AML-193 (cell line): ENCODE data around the gene PAQR6.
"Not testable (repeated sequence)": the region's sequence is repeated elsewhere in the genome, so short reads cannot be mapped to it uniquely, and the experiment has no call there.

ENCODE experiments used
- DNase-seq, 2 experiments: peaks; one replicate each; lab custom pipeline; 2025; lab: John Stamatoyannopoulos, UW

PAQR6 gene

DNA sequence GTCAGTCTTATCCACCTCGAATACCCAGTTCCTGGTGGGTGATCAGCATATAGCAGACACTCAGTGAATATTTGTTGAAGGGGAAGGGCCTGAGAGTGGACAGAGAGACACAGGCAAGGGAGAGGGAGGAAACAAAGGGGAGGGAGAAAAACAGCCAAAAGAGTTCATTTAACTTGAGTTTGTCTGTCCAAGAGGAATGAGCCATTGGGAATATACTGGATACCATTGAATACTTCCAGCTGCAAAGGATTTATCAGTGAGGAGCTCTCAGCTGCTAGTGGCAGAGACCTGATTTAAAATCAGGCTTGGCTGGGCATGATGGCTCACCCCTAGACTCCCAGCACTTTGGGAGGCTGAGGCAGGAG lies 17.4 kb downstream of the PAQR6 start:
- DNase-seq: no peak

DNA sequence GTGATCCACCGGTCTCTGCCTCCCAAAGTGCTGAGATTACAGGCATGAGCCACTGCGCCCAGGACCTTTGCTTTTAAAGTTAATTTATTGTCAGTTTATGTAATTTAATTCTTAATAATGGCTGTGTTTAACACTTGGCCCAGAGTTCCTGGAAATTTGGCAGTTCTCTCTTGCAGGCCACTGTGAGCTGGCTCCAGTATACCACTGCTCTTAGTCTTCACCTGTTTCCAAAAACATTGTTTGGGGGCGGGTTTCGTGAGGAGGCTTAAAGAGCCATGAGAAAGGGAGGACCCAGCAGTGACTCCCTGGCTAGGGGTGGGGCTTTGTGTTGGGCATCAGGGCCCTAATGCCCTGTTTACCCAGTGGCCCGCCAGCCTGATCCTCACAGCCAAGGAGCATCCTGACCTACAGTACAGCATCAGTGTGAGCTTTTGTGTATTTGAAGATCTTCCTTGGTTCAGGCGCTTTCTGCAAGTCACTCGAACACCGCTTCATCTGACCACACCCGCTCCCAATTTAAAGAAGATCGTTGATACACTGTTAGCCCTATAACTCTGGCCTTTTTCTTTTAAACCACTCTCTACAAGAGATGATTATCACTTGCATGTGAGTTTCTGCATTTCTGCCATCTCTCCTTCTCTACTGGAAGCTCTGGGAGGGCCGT lies 17.9 kb downstream of the PAQR6 start:
- DNase-seq: no peak

DNA sequence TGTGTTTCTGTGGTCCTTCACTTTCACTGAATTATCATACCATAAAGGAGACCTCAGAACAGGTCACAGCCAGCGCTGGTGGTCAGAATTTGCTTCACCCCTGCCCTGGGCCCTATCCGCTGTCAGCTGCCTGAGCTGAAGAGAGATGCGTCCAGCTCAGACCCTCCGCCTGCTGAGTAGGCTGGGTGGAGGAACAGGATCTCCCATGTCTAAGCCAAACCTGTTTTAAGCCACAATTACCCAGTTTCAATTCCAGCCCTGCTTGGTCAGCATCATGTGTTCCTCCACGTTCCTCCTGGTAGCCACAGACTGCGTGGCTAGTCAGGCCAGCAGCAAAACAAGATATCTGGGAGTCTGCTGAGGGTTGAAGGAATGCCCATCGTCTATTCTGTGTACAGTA lies 19.4 kb downstream of the PAQR6 start:
- no peak for DNase-seq

DNA sequence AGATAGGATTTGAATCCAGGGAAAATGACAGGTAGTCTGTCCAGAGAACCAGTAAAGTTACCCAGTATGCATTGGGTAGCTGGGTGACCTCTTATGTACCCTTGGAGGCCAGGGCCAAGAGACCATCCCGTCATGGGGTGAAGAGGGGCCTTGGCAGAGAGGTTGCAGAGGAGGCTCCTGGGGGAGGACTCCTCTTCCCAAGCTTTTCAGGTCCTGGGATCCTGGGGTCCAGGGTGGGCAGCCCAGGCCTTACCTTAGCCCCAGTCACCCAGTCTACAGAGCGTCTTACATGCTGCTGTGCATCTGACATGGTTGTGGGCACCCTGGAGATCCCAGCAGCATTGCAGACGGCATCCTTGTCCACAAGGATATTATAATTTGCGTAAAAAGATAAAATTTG lies 21.1 kb downstream of the PAQR6 start:
- DNase-seq: no peak

DNA sequence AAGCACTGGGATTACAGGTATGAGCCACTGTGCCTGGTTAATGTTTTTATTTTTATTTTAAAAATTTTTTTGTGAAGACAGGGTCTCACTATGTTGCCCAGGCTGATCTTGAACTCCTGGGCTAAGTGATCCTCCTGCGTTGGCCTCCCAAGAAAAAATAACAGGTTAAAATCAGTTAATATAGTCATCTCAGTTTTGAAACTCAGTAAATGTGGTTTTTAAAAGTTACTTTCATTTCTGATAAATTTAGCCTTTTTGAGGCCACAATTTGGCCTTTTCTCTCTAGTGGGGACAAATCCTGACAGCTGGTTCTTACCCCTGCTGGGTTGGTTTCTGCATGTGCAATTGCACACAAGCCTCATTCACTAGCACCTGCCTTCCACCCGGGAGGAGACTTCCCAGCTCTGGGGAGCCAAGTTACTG lies 21.7 kb downstream of the PAQR6 start:
- DNase-seq: no peak

DNA sequence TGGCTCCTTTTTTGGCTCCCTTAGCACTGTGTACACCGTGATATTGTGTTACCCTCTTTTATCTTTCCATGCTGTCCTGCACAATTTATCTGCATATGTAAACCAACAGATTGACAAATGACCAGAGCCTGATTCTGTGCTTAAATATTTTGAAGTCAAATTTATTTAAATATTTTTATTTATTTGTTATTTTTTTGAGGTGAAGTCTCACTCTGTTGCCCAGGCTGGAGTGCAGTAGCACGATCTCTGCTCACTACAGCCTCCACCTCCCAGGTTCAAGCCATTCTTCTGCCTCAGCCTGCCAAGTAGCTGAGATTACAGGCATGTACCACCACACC lies 22.2 kb downstream of the PAQR6 start:
- DNase-seq: no peak

DNA sequence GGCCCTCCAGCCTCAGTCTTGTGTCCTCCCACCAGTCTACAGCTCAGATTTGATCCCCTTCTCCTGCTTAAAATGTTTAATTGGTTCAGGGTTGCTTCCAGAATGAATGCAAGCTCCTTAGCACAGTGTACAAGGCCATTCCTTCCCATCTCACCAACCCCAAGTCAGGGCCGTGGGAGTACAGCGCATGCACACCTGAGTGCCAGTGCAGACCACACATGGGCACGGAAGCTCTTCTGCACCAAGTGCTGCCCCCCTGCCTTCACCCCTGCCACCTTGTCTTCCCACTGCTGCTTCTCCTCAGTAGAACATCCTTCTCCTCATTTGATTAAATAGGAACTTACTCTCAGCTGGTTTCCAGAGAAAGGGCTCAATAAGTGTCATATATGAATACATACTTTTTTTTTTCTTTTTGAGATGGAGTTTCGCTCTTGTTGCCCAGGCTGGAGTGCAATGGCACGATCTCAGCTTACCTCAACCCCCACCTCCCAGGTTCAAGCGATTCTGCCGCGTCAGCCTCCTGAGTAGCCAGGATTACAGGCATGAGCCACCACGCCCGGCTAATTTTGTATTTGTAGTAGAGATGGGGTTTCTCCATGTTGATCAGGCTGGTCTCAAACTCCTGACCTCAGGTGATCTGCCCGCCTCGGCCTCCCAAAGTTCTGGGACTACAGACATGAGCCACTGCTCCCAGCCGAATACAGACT lies 25.7 kb downstream of the PAQR6 start:
- DNase-seq: no peak

DNA sequence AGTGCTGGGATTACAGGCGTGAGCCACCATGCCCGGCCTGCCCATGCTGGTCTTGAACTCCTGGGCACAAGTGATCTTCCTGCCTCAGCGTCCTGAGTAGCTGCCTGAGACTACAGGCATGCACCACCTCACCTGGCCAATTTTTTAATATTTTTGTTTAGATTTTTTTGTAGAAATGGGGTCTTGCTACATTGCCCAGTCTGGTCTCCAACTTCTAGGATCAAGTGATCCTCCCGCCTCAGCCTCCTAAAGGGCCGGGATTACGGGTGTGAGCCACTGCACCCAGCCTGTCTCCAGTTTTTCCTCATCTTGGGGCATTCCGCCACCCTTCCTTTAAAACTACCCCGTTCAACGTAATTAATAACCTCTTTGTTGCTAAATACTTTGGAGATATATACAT lies 27.6 kb downstream of the PAQR6 start:
- no peak for DNase-seq

DNA sequence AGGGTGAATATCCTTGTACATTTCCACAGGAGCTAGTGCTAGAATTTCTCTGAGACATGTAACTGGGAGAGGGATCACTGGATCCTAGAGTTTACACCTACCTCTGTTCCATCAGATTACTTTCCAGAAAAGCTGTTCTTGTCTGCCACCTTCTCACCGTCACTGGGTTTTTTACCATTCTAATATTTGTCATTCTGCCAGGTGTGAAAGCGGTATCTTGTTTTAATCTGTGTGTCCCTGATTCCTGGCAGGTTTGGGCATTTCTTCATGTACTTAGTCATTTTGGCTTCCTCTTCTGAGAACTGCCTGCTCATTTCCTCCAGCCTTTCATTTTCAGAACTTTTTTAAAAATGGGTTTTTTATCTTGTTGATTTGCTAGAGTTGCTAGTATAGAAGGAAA lies 30.0 kb downstream of the PAQR6 start:
- peak; percentile 51 to 61 for DNase-seq

DNA sequence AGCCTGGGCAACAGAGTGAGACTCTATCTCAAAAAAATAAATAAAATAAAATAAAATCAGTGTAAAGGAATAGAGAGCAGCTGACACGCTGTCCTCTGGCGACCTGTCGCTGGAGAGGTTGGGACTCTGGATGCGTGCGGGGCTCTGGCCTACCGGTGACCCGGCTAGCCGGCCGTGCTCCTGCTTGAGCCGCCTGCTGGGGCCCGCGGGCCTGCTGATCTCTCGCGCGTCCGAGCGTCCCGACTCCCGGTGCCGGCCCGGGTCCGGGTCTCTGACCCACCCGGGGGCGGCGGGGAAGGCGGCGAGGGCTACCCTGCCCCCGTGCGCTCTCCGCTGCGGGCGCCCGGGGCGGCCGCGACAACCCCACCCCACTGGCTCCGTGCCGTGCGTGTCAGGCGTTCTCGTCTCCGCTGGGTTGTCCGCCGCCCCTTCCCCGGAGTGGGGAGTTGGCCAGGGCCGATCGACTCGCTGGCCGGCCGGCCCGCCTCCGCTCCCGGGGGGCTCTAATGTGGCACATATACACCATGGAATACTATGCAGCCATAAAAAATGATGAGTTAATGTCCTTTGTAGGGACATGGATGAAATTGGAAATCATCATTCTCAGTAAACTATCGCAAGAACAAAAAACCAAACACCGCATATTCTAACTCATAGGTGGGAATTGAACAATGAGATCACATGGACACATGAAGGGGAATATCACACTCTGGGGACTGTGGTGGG lies 31.3 kb downstream of the PAQR6 start:
- DNase-seq: not testable (repeated sequence)

DNA sequence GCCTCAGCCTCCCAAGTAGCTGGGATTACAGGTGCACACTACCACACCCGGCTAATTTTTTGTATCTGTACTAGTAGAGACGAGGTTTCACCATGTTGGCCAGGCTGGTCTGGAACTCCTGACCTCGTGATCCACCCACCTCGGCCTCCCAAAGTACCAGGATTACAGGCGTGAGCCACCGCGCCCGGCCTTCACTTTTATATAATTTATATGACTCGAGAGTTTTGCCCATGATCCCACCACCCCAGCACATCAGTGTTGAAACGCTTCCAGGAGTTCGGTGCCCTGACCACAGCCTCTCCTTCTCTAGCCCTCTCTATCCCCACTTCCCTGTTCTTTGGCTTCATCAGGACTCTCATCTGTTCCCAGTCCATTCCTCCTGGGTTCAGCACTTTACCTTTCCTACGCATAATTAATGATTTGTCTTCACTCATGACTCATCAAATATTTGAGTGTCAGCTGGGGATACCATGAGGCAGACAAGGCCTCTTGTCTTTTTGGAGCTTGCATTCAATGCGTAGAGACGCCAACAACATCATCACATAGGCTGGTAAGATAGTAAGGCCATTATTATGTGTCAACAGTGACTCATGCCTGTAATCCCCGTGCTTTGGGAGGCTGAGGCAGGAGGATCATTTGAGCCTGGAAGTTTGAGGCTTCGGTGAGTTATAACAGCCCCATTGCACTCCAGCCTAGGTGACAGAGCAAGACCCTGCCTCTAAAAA lies 33.7 kb downstream of the PAQR6 start:
- DNase-seq: no peak

DNA sequence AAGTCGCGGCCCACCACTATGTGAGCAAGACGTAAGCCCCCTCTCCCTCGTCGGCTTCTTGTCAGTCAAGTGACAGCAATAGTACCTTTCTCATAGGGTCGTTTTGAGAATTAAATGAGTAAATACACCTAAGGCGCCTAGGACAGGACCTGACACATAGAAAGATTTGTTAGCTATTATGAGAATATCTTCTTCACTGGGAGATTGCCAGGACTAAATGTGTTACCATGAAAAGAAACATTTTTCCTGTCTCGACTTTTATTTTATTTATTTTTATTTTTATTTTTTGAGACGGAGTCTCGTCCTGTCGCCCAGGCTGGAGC lies 34.3 kb downstream of the PAQR6 start:
- no peak for DNase-seq

DNA sequence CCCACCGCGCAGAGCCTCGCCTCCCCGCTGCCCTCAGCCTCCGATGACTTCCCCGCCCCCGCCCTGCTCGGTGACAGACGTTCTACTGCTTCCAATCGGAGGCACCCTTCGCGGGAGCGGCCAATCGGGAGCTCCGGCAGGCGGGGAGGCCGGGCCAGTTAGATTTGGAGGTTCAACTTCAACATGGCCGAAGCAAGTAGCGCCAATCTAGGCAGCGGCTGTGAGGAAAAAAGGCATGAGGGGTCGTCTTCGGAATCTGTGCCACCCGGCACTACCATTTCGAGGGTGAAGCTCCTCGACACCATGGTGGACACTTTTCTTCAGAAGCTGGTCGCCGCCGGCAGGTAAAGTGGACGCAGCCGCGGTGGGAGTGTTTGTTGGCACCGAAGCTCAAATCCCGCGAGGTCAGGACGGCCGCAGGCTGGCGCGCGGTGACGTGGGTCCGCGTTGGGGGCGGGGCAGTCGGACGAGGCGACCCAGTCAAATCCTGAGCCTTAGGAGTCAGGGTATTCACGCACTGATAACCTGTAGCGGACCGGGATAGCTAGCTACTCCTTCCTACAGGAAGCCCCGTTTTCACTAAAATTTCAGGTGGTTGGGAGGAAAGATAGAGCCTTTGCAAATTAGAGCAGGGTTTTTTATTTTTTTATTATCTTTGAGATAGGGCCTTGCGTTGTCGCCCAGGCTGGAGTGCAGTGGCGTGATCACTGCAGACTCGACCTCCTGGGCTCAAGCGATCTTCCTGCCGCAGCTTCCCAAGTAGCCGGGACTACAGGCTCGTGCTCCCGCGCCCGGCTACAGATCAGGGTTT lies 34.8 kb downstream of the PAQR6 start, which contains the start of gene PMF1:
PMF1 (plus strand) TSS at position 175 of the 811 bp plus-strand sequence; CDS start at position 184, 9 bp downstream.
- peak; percentile 85 to 92 for DNase-seq

DNA sequence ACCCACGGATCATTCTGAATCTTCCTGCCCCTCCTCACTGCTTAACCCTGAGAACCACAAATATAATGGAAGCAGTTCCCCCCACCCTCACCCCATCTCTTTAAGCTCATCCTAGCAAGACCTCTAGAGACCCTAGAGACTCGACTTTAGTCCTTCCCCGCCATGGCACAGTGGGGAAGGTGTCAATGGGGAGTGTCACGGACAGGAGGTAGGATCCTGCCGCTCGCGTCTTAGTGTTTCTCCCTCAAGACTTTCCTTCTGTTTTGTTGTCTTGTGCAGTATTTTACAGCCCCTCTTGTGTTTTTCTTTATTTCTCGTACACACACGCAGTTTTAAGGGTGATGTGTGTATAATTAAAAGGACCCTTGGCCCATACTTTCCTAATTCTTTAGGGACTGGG lies 35.7 kb downstream of the PAQR6 start:
- no peak for DNase-seq

DNA sequence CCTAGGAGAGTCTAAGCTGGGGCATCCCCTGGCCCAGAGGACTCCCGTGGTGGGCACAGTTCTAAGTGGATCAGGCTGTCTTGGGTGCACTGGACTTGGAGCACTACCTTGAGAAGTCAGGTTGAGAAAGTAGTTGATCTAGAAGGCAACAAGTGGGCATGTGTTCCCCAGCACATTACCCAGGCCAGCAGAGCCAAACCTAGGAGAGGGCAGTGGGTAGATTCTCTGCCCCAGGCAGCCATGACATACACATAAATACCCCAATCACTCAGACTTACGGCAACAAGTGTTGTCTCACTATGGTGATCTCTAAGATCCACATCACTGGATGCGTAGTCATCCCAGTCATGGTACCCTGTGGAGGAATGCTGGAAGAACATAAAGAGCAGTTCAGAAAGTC lies 36.6 kb downstream of the PAQR6 start:
- no peak for DNase-seq

DNA sequence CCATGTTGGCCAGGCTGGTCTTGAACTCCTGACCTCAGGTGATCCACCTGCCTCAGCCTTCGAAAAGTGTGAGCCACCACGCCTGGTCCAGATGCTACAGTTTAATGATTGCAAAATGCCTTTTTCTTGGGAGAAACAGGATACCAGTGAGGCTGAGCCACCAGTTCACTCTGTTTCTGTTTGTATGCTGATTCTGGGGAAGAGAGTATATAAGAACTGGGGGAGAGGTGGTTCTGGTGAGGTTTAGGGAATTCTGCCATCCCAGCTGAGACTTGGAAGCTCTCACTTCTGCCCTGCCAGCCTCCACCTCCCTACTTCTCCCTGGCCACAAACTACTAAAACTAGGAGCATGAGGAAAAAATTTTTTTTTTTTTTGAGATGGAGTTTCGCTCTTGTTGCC lies 43.2 kb downstream of the PAQR6 start:
- no peak for DNase-seq

DNA sequence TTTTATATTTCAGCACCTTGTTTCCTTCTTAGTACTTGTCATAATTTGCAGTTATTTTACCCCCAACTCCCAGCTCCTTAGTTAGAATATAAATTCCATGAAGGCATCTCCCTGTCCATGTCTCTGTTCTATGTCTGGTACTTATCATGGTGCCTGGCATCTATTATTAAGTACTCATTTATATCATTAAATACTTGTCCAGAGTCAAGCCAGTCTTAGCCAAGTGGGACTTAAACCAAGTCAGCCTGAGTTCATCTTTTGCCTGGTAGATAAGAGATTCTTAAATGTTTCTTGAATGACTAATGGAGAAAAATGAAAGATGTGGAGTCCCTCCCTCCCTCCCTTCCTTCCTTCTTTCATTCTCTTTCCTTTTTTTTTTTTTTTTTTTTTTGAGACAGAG lies 44.5 kb downstream of the PAQR6 start:
- no peak for DNase-seq

DNA sequence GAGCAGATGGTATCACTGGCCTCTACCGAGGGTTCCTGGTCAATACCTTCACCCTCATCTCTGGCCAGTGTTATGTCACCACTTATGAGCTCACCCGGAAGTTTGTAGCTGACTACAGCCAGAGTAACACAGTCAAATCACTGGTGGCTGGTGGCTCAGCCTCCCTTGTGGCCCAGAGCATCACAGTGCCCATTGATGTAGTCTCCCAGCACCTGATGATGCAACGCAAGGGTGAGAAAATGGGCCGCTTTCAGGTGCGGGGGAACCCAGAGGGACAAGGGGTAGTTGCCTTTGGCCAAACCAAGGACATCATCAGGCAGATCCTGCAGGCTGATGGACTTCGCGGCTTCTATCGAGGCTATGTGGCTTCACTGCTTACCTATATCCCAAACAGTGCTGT lies 47.8 kb downstream of the PAQR6 start:
- no peak for DNase-seq

DNA sequence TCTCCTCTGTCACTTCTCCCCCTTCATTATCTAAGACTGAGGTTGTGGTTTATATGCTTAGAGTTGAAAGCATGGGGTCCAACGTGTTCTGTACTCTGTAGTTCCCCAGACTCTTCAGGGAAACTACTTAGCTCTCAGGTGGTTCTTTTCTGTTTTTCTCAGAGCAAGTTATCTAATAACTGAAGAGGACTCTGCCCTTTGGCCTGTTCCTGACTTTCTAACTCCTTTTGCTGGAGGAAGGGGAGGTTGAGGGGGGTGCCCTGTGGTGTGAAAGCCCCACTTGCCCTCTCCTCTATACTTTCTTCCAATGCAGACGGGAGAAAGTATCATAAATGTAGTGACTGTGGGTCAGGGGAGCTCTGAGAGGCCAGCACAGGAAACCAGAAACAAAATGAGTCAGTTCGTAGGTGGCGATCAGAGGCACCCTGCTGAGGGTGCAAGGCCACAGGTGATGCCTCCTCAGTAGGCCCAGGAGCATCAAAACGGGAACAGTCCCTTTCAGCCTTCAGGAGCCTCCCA lies 49.0 kb downstream of the PAQR6 start:
- DNase-seq: no peak

DNA sequence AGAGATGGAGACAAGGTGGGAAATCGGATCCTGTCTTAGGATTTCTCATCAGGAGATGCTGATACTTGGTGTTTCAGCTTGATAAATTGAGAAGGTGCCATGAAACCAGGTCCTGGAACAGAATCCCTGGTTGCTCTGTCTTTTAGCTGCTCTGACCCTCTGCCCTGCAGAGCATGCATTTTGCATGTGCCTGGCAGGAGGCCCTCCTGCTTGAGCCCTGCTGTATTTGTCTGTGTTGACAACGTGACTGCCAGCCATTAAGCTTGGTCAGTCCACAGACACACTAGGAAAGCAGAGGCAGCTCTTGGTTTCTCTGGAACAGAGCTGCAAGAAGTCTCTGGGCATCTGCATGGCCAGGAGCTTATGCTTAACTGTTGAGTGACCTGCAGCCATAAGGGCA lies 51.4 kb downstream of the PAQR6 start:
- no peak for DNase-seq

DNA sequence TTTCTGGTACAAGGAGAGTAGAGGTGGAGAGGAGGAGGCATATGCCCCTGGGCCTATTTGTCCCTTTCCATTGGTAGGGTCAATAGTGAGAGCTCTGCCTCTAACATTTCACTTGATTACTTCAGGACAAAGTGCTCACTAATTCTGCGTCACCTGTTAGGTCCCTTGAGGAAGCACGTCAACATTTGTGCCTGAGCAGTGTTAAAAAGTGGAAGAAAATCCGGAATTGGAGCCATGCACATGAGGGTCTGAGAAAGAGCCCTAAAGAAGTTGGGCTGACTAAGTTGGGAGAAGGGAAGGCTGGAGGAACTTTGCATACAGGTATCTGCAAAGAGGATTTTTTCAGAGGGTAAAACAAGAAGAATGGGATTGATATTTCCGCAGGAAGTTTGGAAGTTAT lies 52.0 kb downstream of the PAQR6 start:
- DNase-seq: no peak

DNA sequence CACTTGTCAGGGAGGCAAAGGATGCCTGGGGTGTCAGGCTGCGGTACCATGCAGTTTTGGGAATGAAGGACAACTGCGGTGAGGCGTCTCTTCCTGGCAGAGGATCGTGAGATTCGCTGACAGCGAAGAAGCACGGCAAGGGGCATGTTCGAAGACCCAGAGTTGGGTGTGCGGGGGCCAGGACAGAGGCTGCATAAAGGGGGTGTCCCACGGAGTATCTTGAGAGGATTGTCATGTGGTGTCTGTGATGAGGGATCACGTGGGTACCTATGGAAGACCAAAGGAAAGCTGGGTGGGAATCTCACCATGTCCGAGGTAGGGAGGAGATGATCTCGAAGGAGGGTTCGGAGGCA lies 53.6 kb downstream of the PAQR6 start:
- DNase-seq: no peak
